ENCODE measurements around the gene BMPER.

DNA sequence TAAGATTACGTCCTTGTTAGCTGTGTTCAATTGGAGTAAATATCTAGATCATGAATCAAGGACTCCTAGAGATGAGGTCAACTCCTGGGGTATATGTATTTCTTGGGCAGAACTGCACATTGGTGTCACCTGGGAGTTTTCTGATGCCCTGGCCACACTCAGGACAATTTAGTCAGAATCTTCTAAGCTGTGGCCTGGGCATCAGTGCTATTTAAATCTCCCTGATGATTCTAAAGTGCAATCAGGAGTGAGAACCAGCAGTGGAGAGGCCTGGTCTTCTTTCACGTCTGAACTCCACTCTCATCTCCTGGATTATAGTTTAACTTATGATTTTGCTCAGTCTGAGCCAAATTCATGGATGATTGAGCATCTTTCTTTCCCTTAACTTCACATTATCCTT, 218.0 kb downstream of the BMPER start:
- TF ChIP-seq, protein P1, sequence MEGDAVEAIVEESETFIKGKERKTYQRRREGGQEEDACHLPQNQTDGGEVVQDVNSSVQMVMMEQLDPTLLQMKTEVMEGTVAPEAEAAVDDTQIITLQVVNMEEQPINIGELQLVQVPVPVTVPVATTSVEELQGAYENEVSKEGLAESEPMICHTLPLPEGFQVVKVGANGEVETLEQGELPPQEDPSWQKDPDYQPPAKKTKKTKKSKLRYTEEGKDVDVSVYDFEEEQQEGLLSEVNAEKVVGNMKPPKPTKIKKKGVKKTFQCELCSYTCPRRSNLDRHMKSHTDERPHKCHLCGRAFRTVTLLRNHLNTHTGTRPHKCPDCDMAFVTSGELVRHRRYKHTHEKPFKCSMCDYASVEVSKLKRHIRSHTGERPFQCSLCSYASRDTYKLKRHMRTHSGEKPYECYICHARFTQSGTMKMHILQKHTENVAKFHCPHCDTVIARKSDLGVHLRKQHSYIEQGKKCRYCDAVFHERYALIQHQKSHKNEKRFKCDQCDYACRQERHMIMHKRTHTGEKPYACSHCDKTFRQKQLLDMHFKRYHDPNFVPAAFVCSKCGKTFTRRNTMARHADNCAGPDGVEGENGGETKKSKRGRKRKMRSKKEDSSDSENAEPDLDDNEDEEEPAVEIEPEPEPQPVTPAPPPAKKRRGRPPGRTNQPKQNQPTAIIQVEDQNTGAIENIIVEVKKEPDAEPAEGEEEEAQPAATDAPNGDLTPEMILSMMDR (IDR thresholded peaks at IDR 0.05) = no peak
- TF ChIP-seq POLR2A (IDR thresholded peaks at IDR 0.05; ENCODE audit: low read depth) = no peak
- TF ChIP-seq POLR2AphosphoS5 (IDR thresholded peaks at IDR 0.05) = no peak

Measured in esophagus muscularis mucosa (tissue), 3 donors.